Hepatocyte (in vitro differentiated cells): ENCODE results near the gene AGAP1. TPM values are rescaled to one million over a fixed set of nuclear protein-coding genes. Genes with fewer than 3 reads are reported as not detected.

ENCODE experiments used
- DNase-seq: peaks from one replicate; pipeline ENCODE4 v3.0.0-alpha.2; 2016; ENCODE audit warnings: low spot score
- H2AFZ ChIP-seq: fragments of 200-600 bp; sonication (generic); 2 replicates; pipeline ENCODE4 v1.6.0; 2016; ENCODE audit warnings: antibody characterized with exemption, mild to moderate bottlenecking
- H3K27ac ChIP-seq: fragments of 200-600 bp; sonication (generic); 2 replicates; pipeline ENCODE4 v1.5.1; 2016; ENCODE audit warnings: mild to moderate bottlenecking
- H3K27me3 ChIP-seq: fragments of 200-600 bp; sonication (generic); 2 replicates; pipeline ENCODE4 v1.6.1; 2016
- H3K36me3 ChIP-seq: fragments of 200-600 bp; sonication (generic); replicated peaks from 2 replicates; pipeline ENCODE4 v1.5.1; 2016; ENCODE audit warnings: low read depth; ENCODE audit not compliant: insufficient read depth
- H3K4me1 ChIP-seq: fragments of 200-600 bp; sonication (generic); 2 replicates; pipeline ENCODE4 v1.5.1; 2016; ENCODE audit warnings: mild to moderate bottlenecking, moderate library complexity; ENCODE audit not compliant: insufficient read depth
- H3K4me2 ChIP-seq: fragments of 200-600 bp; sonication (generic); 2 replicates; pipeline ENCODE4 v1.6.0; 2016
- H3K4me3 ChIP-seq: fragments of 200-600 bp; sonication (generic); 2 replicates; pipeline ENCODE4 v1.5.1; 2016; ENCODE audit warnings: mild to moderate bottlenecking
- H3K79me2 ChIP-seq: fragments of 200-600 bp; sonication (generic); 2 replicates; pipeline ENCODE4 v1.6.0; 2017; ENCODE audit warnings: mild to moderate bottlenecking
- H3K9me2 ChIP-seq: fragments of 200-600 bp; sonication (generic); replicated peaks from 2 replicates; pipeline ENCODE4 v1.6.0; 2017; ENCODE audit warnings: mild to moderate bottlenecking; ENCODE audit not compliant: insufficient read depth
- H3K9me3 ChIP-seq: fragments of 200-600 bp; sonication (generic); 2 replicates; pipeline ENCODE4 v1.5.1; 2016; ENCODE audit warnings: low read depth, mild to moderate bottlenecking
- H4K20me1 ChIP-seq: fragments of 200-600 bp; sonication (generic); 2 replicates; pipeline ENCODE4 v1.6.0; 2016; ENCODE audit warnings: mild to moderate bottlenecking; ENCODE audit not compliant: insufficient read depth, poor library complexity, severe bottlenecking
- CTCF ChIP-seq: fragments of 200-600 bp; sonication (generic); IDR thresholded peaks from 2 replicates; pipeline ENCODE4 v1.5.1; 2016; ENCODE audit warnings: antibody characterized with exemption, mild to moderate bottlenecking; ENCODE audit not compliant: poor library complexity
- EZH2 ChIP-seq: fragments of 200-600 bp; sonication (generic); IDR thresholded peaks from 2 replicates; pipeline ENCODE4 v1.6.1; 2016; ENCODE audit warnings: antibody characterized with exemption, mild to moderate bottlenecking, borderline replicate concordance
- EZH2phosphoT487 ChIP-seq: fragments of 200-600 bp; sonication (generic); IDR thresholded peaks from one replicate; pipeline ENCODE4 v1.6.1; 2018; ENCODE audit warnings: antibody characterized with exemption, mild to moderate bottlenecking, low read depth, moderate library complexity; ENCODE audit not compliant: unreplicated experiment, severe bottlenecking
- WGBS: methylation state at CpG from one replicate; pipeline ENCODE4 v1.1.6; 2016; ENCODE audit warnings: low lambda C conversion rate; ENCODE audit errors: missing lambda C conversion rate; 5-methylcytosine and 5-hydroxymethylcytosine counted together
- polyA plus RNA-seq: library from polyadenylated mRNA; unstranded; fragments of >200 nt; fragmentation: Nextera tagmentation; extraction: Ambion mirVana; gene quantifications from 2 replicates; pipeline ENCODE4 v1.2.1, GENCODE V29; 2016
- total RNA-seq: library from RNA; depleted of rRNA; stranded (reverse); fragments of >200 nt; gene quantifications from 2 replicates; pipeline ENCODE4 v1.2.3, GENCODE V29; 2014

AGAP1 gene
- total and polyA plus RNA-seq, 2 experiments from 2014 or later, result 12.1 to 20.0 TPM

GRCh38 chr2:235730115-235730514 lies 236.3 kb downstream of the AGAP1 start:
- Histone ChIP-seq H2AFZ (no peak overlapping the region), H3K9me2 (no peaks in the 10 kb centered on the region), H3K36me3 (no peaks in the 10 kb centered on the region), H3K9me3 (no peaks in the 10 kb centered on the region), H3K79me2 (no peaks in the 10 kb centered on the region), H4K20me1 (no peaks in the 10 kb centered on the region), H3K4me2 (no peak overlapping the region), H3K4me3 (no peak overlapping the region), H3K4me1 (no peaks in the 10 kb centered on the region), H3K27ac (no peak overlapping the region), H3K27me3 (no peaks in the 10 kb centered on the region)
- TF ChIP-seq EZH2 (no peak), CTCF (no peak), EZH2phosphoT487 (no peak)
- no peak for DNase-seq
- 83% methylated on average over 7 of the region's 7 CpGs for WGBS

- H3K4me2 ChIP-seq, result no peak overlapping the region
- no peaks in the 10 kb centered on the region for H3K4me1 ChIP-seq
- H3K4me3 ChIP-seq, result no peak overlapping the region
- H3K36me3 ChIP-seq, result no peaks in the 10 kb centered on the region
- no peak for DNase-seq
- no peaks in the 10 kb centered on the region for H3K9me2 ChIP-seq
- no peak overlapping the region for H3K27ac ChIP-seq
- TF ChIP-seq EZH2 (no peak), EZH2phosphoT487 (no peak), CTCF (no peak)
- H3K27me3 ChIP-seq, result no peaks in the 10 kb centered on the region
- no peak overlapping the region for H2AFZ ChIP-seq
- WGBS, result 89% methylated on average over 3 of the region's 3 CpGs
- no peaks in the 10 kb centered on the region for H4K20me1 ChIP-seq
- no peaks in the 10 kb centered on the region for H3K9me3 ChIP-seq
- no peaks in the 10 kb centered on the region for H3K79me2 ChIP-seq
These were observed 239.9 kb downstream of the AGAP1 start for GRCh38 chr2:235733761-235734160.

GRCh38 chr2:235734168-235734567 lies 240.3 kb downstream of the AGAP1 start:
- Histone ChIP-seq H3K4me3 (no peak overlapping the region), H3K79me2 (no peaks in the 10 kb centered on the region), H3K27me3 (no peaks in the 10 kb centered on the region), H3K9me3 (no peaks in the 10 kb centered on the region), H2AFZ (no peak overlapping the region), H4K20me1 (no peaks in the 10 kb centered on the region), H3K36me3 (no peaks in the 10 kb centered on the region), H3K27ac (no peak overlapping the region), H3K4me1 (no peaks in the 10 kb centered on the region), H3K4me2 (no peak overlapping the region), H3K9me2 (no peaks in the 10 kb centered on the region)
- WGBS, result 92% methylated on average over 7 of the region's 7 CpGs
- no peak for DNase-seq
- no peak for TF ChIP-seq EZH2
- no peak for TF ChIP-seq CTCF
- TF ChIP-seq EZH2phosphoT487, result no peak
